SK-N-SH treated with all-trans-retinoic acid at 6 μM for 48 hours (cell line): ENCODE data around the gene GPR173.

Experiments used
- ATAC-seq: fragments of 200-7000 bp; cut with Tn5 transposase; 3 replicates; pipeline ENCODE4 v1.9.1; 2020; ENCODE audit warnings: mild to moderate bottlenecking, moderate library complexity
- ARNTL ChIP-seq: fragments of 450-650 bp; formaldehyde crosslinking; IDR thresholded peaks from 2 replicates; pipeline ENCODE4 v1.5.0; 2020; ENCODE audit warnings: low read depth, mild to moderate bottlenecking, moderate library complexity, borderline replicate concordance
- BACH2 ChIP-seq: fragments of 250-450 bp; sonication (Bioruptor Pico); IDR thresholded peaks from 2 replicates; pipeline ENCODE4 v1.9.0; 2021; ENCODE audit warnings: mild to moderate bottlenecking, borderline replicate concordance
- CSDC2 ChIP-seq: fragments of 250-450 bp; sonication (Bioruptor Pico); IDR thresholded peaks from 2 replicates; pipeline ENCODE4 v1.5.0; 2020; ENCODE audit warnings: mild to moderate bottlenecking, moderate library complexity
- CSRNP3 ChIP-seq: fragments of 250-450 bp; sonication (Bioruptor Pico); IDR thresholded peaks from 2 replicates; pipeline ENCODE4 v1.5.1; 2021; ENCODE audit warnings: mild to moderate bottlenecking, moderate library complexity
- ESRRG ChIP-seq: fragments of 250-450 bp; sonication (Bioruptor Pico); IDR thresholded peaks from 2 replicates; pipeline ENCODE4 v1.6.1; 2021; ENCODE audit warnings: mild to moderate bottlenecking
- GLIS3 ChIP-seq: fragments of 250-450 bp; sonication (Bioruptor Pico); IDR thresholded peaks from 2 replicates; pipeline ENCODE4 v1.5.0; 2020; ENCODE audit warnings: mild to moderate bottlenecking, moderate library complexity
- ISL1 ChIP-seq: fragments of 250-450 bp; sonication (Bioruptor Pico); IDR thresholded peaks from 2 replicates; pipeline ENCODE4 v2.1.2; 2022; ENCODE audit warnings: mild to moderate bottlenecking, moderate library complexity
- OSR1 ChIP-seq: fragments of 250-450 bp; sonication (Bioruptor Pico); IDR thresholded peaks from 2 replicates; pipeline ENCODE4 v1.8.0; 2022; ENCODE audit warnings: moderate library complexity, mild to moderate bottlenecking, inconsistent platforms
- PATZ1 ChIP-seq: fragments of 250-450 bp; sonication (Bioruptor Pico); IDR thresholded peaks from 2 replicates; pipeline ENCODE4 v1.8.0; 2020; ENCODE audit warnings: mild to moderate bottlenecking, moderate library complexity, borderline replicate concordance
- PPARA ChIP-seq: fragments of 250-450 bp; sonication (Bioruptor Pico); IDR thresholded peaks from 2 replicates; pipeline ENCODE4 v1.5.0; 2020; ENCODE audit warnings: mild to moderate bottlenecking, borderline replicate concordance
- RARB ChIP-seq: fragments of 250-450 bp; sonication (Bioruptor Pico); IDR thresholded peaks from 2 replicates; pipeline ENCODE4 v1.8.0; 2021; ENCODE audit warnings: mild to moderate bottlenecking, moderate library complexity
- SNAI2 ChIP-seq: fragments of 250-450 bp; sonication (Bioruptor Pico); IDR thresholded peaks from 2 replicates; pipeline ENCODE4 v1.5.0; 2020; ENCODE audit warnings: mild to moderate bottlenecking, moderate library complexity
- TCF4 ChIP-seq: fragments of 250-450 bp; sonication (Bioruptor Pico); IDR thresholded peaks from 2 replicates; pipeline ENCODE4 v1.8.0; 2021; ENCODE audit warnings: mild to moderate bottlenecking, moderate library complexity, borderline replicate concordance
- TOX ChIP-seq: fragments of 250-450 bp; sonication (Bioruptor Pico); IDR thresholded peaks from 2 replicates; pipeline ENCODE4 v1.8.0; 2021; ENCODE audit warnings: mild to moderate bottlenecking, moderate library complexity, borderline replicate concordance
- ZC3H10 ChIP-seq: fragments of 250-450 bp; sonication (Bioruptor Pico); IDR thresholded peaks from 2 replicates; pipeline ENCODE4 v1.5.1; 2021; ENCODE audit warnings: mild to moderate bottlenecking, moderate library complexity
- ZFP3 ChIP-seq: fragments of 250-450 bp; sonication (Bioruptor Pico); IDR thresholded peaks from 2 replicates; pipeline ENCODE4 v1.5.0; 2020; ENCODE audit warnings: mild to moderate bottlenecking, moderate library complexity
- ZFP30 ChIP-seq: fragments of 450-650 bp; formaldehyde crosslinking; IDR thresholded peaks from 2 replicates; pipeline ENCODE4 v1.5.0; 2022; ENCODE audit warnings: mild to moderate bottlenecking, moderate library complexity
- ZNF565 ChIP-seq: fragments of 450-650 bp; formaldehyde crosslinking; conservative IDR thresholded peaks from 2 replicates; pipeline ENCODE4 v1.5.0; 2020; ENCODE audit warnings: low read depth, mild to moderate bottlenecking, moderate library complexity
- ZNF70 ChIP-seq: fragments of 450-650 bp; formaldehyde crosslinking; IDR thresholded peaks from 2 replicates; pipeline ENCODE4 v1.5.0; 2020; ENCODE audit warnings: mild to moderate bottlenecking, moderate library complexity
- ZNF8 ChIP-seq: fragments of 450-650 bp; formaldehyde crosslinking; IDR thresholded peaks from 2 replicates; pipeline ENCODE4 v1.5.0; 2020; ENCODE audit warnings: mild to moderate bottlenecking, moderate library complexity
- TF ChIP-seq, protein P1 (sequence below): fragments of 250-450 bp; sonication (Bioruptor Pico); IDR thresholded peaks from 2 replicates; pipeline ENCODE4 v1.8.0; 2021; ENCODE audit warnings: low read depth, mild to moderate bottlenecking, moderate library complexity, borderline replicate concordance
- TF ChIP-seq, protein P2 (sequence below): fragments of 250-450 bp; sonication (Bioruptor Pico); IDR thresholded peaks from 2 replicates; pipeline ENCODE4 v1.5.1; 2020; ENCODE audit warnings: low read depth, mild to moderate bottlenecking, moderate library complexity

The GPR173 gene

GRCh38 chrX:53056292-53056691 lies 7.7 kb downstream of the GPR173 start:
- no peak for ATAC-seq
- TF ChIP-seq OSR1 (CRISPR knock-in tag) (no peak), ZC3H10 (CRISPR knock-in tag) (no peak), PATZ1 (CRISPR knock-in tag) (no peak), ZNF70 (CRISPR knock-in tag) (no peak), ISL1 (CRISPR knock-in tag) (no peak), ZNF8 (no peak)
- TF ChIP-seq, protein P1, sequence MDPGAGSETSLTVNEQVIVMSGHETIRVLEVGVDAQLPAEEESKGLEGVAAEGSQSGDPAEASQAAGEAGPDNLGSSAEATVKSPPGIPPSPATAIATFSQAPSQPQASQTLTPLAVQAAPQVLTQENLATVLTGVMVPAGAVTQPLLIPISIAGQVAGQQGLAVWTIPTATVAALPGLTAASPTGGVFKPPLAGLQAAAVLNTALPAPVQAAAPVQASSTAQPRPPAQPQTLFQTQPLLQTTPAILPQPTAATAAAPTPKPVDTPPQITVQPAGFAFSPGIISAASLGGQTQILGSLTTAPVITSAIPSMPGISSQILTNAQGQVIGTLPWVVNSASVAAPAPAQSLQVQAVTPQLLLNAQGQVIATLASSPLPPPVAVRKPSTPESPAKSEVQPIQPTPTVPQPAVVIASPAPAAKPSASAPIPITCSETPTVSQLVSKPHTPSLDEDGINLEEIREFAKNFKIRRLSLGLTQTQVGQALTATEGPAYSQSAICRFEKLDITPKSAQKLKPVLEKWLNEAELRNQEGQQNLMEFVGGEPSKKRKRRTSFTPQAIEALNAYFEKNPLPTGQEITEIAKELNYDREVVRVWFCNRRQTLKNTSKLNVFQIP (CRISPR knock-in tag): no peak
- TF ChIP-seq, all 23 proteins: peak for 0

- ATAC-seq: no peak
- TF ChIP-seq, protein P1 (CRISPR knock-in tag): no peak
- TF ChIP-seq ARNTL (CRISPR knock-in tag) (no peak), PPARA (CRISPR knock-in tag) (no peak), ZNF70 (CRISPR knock-in tag) (no peak), ZFP30 (CRISPR knock-in tag) (no peak), CSDC2 (CRISPR knock-in tag) (no peak), ZC3H10 (CRISPR knock-in tag) (no peak), PATZ1 (CRISPR knock-in tag) (no peak), ZNF8 (no peak), ISL1 (CRISPR knock-in tag) (no peak), RARB (CRISPR knock-in tag) (no peak), GLIS3 (CRISPR knock-in tag) (no peak), ZFP3 (CRISPR knock-in tag) (no peak), BACH2 (CRISPR knock-in tag) (no peak), ZNF565 (CRISPR knock-in tag) (no peak), TOX (CRISPR knock-in tag) (no peak)
- TF ChIP-seq, protein P2, sequence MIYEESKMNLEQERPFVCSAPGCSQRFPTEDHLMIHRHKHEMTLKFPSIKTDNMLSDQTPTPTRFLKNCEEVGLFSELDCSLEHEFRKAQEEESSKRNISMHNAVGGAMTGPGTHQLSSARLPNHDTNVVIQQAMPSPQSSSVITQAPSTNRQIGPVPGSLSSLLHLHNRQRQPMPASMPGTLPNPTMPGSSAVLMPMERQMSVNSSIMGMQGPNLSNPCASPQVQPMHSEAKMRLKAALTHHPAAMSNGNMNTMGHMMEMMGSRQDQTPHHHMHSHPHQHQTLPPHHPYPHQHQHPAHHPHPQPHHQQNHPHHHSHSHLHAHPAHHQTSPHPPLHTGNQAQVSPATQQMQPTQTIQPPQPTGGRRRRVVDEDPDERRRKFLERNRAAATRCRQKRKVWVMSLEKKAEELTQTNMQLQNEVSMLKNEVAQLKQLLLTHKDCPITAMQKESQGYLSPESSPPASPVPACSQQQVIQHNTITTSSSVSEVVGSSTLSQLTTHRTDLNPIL: no peak
- TF ChIP-seq, all 23 proteins: peak for 0
Measured at GRCh38 chrX:53065104-53065503, 16.5 kb downstream of the GPR173 start.

- no peak for ATAC-seq
- TF ChIP-seq CSRNP3 (CRISPR knock-in tag) (no peak), ZC3H10 (CRISPR knock-in tag) (no peak), ZNF565 (CRISPR knock-in tag) (no peak), RARB (CRISPR knock-in tag) (no peak), PATZ1 (CRISPR knock-in tag) (no peak), ZFP30 (CRISPR knock-in tag) (no peak), ARNTL (CRISPR knock-in tag) (no peak), SNAI2 (CRISPR knock-in tag) (no peak), ZNF70 (CRISPR knock-in tag) (no peak), GLIS3 (CRISPR knock-in tag) (no peak), TCF4 (no peak), ESRRG (CRISPR knock-in tag) (no peak)
- TF ChIP-seq, protein P2: no peak
Measured at GRCh38 chrX:53071064-53071463, 22.5 kb downstream of the GPR173 start.
